Cerebellar nuclear complex (tissue), 1 donor: ENCODE data around the gene IMMP1L.

Experiments used
- DNase-seq, 2 experiments: peaks; one replicate each; lab custom pipeline; 2025; lab: John Stamatoyannopoulos, UW

The IMMP1L gene

DNA sequence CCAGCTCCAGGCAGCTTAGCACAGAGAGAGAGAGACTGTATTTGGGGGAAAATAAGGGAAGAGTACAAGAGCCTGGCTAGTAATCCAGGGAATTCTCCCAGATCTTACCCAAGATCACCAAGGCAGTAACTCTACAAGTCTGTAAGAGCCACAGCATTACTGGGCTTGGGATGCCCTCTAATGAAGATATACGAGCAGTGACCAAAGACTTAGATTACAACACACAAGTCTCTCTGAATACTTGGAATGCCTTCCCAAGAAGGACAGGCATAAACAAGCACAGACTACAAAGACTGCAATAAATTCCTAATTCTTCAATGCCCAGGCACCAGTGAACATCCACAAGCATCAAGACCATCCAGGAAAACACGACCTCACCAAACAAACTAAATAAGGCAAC, 122.0 kb downstream of the IMMP1L start:
- no peak for DNase-seq

DNA sequence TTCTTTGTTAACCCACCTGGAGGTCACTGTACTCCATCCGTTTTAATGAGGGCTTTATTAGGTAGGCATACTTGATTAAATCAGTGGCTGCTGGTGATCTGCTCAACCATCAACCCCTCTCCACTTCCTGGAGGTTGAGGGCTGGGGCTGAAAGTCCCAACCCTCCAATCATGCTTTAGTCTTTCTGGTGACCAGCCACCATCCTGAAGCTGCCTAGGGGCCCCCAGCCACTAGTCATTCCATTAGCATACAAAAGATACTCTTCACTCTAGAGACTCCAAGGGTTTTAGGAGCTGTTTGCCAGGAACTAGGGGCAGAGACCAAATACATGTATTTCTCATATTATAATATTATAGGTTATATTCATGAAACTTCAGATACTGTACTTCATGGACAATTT, 126.3 kb downstream of the IMMP1L start:
- no peak for DNase-seq
